ENCODE measurements around the gene PRKCE.
A peak's percentile ranks its signal among the peaks of the same experiment; 100 is the strongest.

The PRKCE gene

GRCh38 chr2:45780541-45781463 is 129.3 kb downstream of the PRKCE start:
- DNase-seq (ENCODE audit: low read depth): peak; percentile 14

GRCh38 chr2:45781464-45781811 is 130.0 kb downstream of the PRKCE start:
- no peak for DNase-seq (ENCODE audit: low read depth)

GRCh38 chr2:45782436-45782835 is 131.0 kb downstream of the PRKCE start:
- no peak for DNase-seq (ENCODE audit: low read depth)

GRCh38 chr2:45782986-45783385 is 131.5 kb downstream of the PRKCE start:
- peak; percentile 10 for DNase-seq (ENCODE audit: low read depth)

GRCh38 chr2:45786030-45786835 is 134.8 kb downstream of the PRKCE start:
- DNase-seq (ENCODE audit: low read depth): no peak

GRCh38 chr2:45786836-45787357 is 135.4 kb downstream of the PRKCE start:
- DNase-seq (ENCODE audit: low read depth): peak; percentile 27

- DNase-seq (ENCODE audit: low read depth): no peak
Measured at GRCh38 chr2:45788401-45788800, 136.9 kb downstream of the PRKCE start.

GRCh38 chr2:45789317-45789716 is 137.8 kb downstream of the PRKCE start:
- DNase-seq (ENCODE audit: low read depth): no peak

DNA sequence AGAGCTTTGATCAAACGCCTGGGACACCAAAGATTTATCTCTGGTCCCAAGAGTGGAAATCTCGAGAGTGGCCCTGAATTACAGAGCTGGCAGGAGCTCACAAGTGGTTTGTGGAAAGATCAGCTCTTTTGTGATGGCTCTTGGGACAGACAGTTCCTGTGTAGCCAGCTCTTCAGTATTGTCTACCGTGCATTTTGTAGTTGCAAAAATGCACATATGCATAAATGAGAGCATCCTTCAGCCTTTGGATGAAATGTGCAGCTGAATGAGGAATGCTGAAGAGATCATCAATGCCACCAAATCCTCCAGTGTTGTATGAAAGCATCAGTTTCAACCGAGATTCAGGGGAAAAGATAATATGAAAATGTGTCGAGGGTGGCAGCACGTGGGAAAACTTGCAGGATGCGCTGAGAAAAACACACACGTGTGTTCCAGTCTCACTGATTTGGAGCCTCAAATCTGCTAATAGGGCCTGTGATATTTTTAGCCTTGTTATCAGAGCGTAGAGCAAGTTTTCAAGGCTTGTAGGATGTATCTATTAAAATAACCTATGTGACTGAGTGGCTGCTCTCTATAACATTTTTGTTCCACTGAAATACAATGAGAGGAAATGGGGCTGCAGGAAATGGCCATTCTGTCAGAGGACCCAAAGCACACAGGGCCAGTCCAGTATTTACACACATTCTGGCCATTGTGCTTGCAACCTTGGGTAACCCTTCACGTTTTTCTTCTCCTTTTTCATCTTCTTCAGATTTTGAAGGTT is 138.7 kb downstream of the PRKCE start:
- no peak for DNase-seq (ENCODE audit: low read depth)

DNA sequence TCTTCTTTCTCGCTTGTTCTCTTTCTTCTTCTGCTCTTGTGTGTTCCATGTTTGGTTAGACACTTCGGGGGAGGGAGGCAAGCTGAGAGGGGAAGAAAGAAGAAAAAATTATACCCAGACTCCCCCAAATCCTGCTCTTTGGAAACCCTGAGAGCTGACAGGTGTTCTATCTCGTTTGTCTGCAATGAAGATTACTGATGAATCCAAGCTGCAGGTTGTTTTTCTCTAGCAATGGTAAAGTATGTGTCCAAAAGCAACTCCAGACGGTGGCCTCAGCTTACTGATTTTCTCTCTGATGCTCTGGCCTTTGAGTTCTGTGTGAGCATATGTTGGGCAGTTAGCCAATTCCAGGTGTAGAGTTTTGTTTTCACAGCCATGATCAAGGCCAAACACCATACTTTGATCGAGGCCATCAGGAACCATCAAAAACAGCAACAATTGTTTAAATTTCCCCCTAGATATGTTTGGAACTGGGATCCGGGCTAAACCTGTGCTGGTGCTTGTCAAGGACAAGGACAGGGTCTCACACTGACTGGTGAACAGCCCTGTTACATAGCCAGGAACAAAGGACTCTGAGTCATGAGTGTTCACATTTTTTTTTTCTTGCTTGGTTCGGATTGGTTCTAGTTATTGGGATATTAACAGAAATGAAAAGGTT is 142.0 kb downstream of the PRKCE start:
- no peak for DNase-seq (ENCODE audit: low read depth)

- no peak for DNase-seq (ENCODE audit: low read depth)
Measured at GRCh38 chr2:45794134-45794617, 142.7 kb downstream of the PRKCE start.

DNA sequence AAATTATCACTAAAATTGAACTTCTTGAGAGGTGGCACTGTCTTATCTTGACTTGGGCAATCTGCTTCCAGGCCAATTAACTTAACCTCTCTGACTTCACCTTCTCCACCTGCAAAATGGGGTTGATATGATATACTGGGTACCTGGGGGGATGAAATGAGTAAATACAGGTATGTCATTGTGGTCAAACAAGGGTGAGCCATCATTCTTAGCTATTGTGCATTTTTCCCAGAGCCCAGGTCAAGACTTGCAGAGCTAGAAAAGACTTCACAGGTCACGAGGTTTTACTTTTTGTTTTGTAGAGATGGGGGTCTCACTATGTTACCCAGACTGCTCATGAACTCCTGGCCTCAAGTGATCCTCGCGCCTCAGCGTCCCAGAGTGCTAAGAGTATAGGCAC is 145.0 kb downstream of the PRKCE start:
- no peak for DNase-seq (ENCODE audit: low read depth)

DNA sequence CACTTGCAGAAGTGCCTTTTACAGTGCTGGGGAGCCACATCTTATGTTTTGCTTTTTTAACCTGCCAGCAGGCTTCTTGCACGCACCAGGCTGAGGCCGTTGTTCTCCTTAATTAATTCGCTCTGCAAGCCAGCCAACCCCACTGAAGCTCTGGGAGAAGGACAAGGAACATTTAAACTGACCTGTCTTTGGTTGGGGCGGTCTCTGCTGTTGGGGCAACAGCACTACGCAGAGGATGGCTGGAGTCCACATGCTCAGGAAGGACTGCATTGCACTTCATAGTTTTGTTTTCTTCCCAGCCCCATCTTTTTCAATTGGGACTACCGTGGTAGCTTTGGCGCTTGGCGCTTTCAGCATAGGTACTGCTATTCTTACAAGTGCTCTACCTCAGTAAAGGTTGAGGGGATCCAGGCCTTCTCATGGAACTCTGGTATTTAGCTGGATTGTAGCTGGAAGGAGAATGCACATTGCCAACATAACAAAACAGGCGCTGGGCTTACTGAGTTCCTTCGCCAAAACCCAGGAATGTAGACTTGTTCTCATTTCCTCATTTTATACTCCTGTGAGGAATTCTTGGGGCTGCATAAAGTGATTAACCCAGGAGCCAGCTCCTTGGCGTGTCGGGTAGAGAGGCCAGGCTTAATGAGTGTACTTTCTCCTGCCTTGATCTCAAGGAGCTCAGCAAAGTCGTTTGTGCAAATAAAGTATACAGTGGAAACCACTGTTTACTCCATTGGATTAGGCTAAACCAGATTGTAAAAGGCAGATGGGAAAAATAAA is 146.2 kb downstream of the PRKCE start:
- DNase-seq (ENCODE audit: low read depth): no peak

DNA sequence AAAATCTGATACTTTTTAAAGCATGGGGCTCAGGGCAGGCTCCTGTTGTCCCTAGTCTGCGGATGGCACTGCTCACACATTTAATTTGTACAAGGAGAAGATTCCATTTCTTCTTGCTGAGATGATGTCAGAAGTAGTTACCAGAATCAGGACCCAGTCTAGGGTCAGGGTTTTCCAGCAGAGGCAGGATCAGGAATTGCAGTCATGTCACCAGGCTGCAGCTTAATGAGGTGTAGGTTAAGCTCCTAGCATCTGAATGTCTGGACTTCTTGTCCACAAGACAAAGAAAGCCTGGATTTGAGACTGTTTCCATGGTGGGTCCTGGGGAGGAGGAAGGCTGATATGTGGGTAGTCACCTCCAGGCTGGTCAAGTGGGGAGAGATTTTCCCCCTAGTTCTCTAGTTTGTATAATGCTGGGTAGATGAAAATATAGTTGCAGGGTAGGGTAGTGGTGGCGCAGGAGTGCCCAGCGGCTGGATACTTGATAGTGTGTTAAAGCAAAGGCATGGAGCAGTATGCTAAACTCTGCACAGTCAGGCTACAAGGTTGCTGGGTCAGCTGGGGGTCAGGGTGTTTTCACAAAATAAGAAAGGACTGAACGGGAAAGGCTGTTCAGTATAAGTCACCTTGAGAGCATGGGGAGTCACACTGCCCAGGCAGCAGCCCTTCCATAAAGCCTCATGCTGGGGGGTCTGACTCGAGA is 148.4 kb downstream of the PRKCE start:
- DNase-seq (ENCODE audit: low read depth): no peak

- no peak for DNase-seq (ENCODE audit: low read depth)
Measured at GRCh38 chr2:45802499-45803138, 151.1 kb downstream of the PRKCE start.

DNA sequence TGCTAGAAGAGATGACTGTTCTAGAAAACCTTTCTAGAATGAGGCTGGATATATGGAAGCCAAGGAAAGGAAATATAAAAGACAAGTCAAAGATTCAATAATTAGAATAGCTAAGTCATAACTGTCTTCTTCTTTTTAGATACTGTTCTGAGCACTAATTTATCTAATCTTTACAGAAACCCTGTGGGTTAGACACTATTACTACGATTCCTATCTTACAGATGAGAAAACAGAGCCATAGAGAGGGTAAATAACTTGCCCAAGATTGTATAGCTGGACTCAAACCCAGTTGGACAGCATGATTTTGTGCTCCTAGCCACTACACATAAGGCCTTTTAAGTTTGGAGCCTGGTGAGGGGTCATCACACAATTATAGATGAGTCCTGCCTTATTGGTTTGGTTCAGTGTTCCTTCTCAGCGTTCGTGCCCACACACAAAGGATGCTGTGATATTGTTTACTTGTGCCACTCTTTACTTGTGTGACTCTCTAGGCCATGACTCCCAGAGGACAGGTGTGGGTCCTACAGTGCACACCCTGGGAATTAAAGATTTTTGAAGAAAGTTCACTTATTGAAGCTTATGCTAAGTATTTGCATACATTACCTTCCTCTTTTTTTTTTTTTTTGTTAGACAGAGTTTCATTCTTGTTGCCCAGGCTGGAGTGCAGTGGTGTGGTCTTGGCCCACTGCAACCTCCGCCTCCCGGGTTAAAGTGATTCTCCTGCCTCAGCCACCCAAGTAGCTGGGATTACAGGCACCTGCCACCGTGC is 153.7 kb downstream of the PRKCE start:
- DNase-seq (ENCODE audit: low read depth): no peak

- DNase-seq (ENCODE audit: low read depth): no peak
Measured at GRCh38 chr2:45806563-45807358, 155.3 kb downstream of the PRKCE start.

- DNase-seq (ENCODE audit: low read depth): no peak
Measured at GRCh38 chr2:45808294-45808800, 156.9 kb downstream of the PRKCE start.
